ENCODE measurements around the gene ZNF280A.

DNA sequence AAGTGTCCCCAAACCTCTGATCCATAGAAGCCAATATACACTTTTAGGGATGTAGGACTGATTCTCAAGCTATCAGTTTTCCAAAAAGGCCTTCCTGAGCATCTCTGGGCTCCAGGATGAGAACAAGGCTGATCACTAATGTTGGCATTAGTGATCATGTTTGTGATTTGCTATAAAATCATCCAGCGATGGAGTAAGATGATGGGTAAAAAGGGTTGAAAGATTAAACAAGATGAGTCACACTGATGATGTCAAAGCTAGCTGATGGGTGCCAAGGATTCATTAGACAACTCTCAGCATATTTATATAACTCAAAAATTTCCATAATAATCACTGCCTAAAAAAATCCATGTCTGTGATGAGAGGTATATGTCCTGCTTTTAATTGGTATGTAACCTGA lies 54.3 kb downstream of the ZNF280A start:
- TF ChIP-seq, protein P1, sequence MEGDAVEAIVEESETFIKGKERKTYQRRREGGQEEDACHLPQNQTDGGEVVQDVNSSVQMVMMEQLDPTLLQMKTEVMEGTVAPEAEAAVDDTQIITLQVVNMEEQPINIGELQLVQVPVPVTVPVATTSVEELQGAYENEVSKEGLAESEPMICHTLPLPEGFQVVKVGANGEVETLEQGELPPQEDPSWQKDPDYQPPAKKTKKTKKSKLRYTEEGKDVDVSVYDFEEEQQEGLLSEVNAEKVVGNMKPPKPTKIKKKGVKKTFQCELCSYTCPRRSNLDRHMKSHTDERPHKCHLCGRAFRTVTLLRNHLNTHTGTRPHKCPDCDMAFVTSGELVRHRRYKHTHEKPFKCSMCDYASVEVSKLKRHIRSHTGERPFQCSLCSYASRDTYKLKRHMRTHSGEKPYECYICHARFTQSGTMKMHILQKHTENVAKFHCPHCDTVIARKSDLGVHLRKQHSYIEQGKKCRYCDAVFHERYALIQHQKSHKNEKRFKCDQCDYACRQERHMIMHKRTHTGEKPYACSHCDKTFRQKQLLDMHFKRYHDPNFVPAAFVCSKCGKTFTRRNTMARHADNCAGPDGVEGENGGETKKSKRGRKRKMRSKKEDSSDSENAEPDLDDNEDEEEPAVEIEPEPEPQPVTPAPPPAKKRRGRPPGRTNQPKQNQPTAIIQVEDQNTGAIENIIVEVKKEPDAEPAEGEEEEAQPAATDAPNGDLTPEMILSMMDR (IDR thresholded peaks at IDR 0.05 in 8 of 11, conservative IDR thresholded peaks at IDR 0.05 in 3 of 11): no peak
- TF ChIP-seq POLR2A (IDR thresholded peaks at IDR 0.05) (no peak), POLR2AphosphoS5 (IDR thresholded peaks at IDR 0.05) (no peak)
